ENCODE data around the gene KRTAP20-1.

Gene KRTAP20-1

GRCh38 chr21:30616125-30616524 is at the start of gene KRTAP20-1:
Gene KRTAP20-1 (plus strand): TSS chr21:30616425. CDS start chr21:30616455, 30 bp downstream.
- DNase-seq, result no peak

- DNase-seq, result no peak
These were observed 48.6 kb upstream of the KRTAP20-1 start for GRCh38 chr21:30567617-30568016.

- DNase-seq, result no peak
These were observed 38.5 kb upstream of the KRTAP20-1 start for GRCh38 chr21:30577766-30578165.

GRCh38 chr21:30579346-30579745 is 36.9 kb upstream of the KRTAP20-1 start:
- no peak for DNase-seq

- DNase-seq, result no peak
These were observed 36.1 kb upstream of the KRTAP20-1 start for GRCh38 chr21:30580132-30580531.

GRCh38 chr21:30582870-30583269 is 33.4 kb upstream of the KRTAP20-1 start:
- no peak for DNase-seq

- DNase-seq, result no peak
These were observed 25.9 kb upstream of the KRTAP20-1 start, which contains the start of gene KRTAP22-2 for GRCh38 chr21:30590297-30590696. Gene KRTAP22-2 (minus strand): TSS chr21:30590397.

GRCh38 chr21:30592140-30592539 is 24.1 kb upstream of the KRTAP20-1 start, which contains the start of gene KRTAP6-3:
Gene KRTAP6-3 (plus strand): TSS chr21:30592440. CDS start chr21:30592446, 6 bp downstream.
- DNase-seq, result no peak

- no peak for DNase-seq
These were observed 17.4 kb upstream of the KRTAP20-1 start, which contains the start of gene KRTAP6-2 for GRCh38 chr21:30598802-30599201. Gene KRTAP6-2 (minus strand): TSS chr21:30598902. CDS start chr21:30598874, 28 bp downstream.

- DNase-seq, result no peak
These were observed 15.4 kb upstream of the KRTAP20-1 start, which contains the start of gene KRTAP22-1 for GRCh38 chr21:30600787-30601186. Gene KRTAP22-1 (plus strand): TSS chr21:30601087.

GRCh38 chr21:30605968-30606367 is 10.3 kb upstream of the KRTAP20-1 start:
- DNase-seq, result no peak

- no peak for DNase-seq
These were observed 4.1 kb upstream of the KRTAP20-1 start for GRCh38 chr21:30612132-30612531.

GRCh38 chr21:30613836-30614235 is 2.4 kb upstream of the KRTAP20-1 start, which contains the start of gene KRTAP6-1:
Gene KRTAP6-1 (minus strand): TSS chr21:30613930. CDS start chr21:30613904, 26 bp downstream.
- DNase-seq, result no peak

- DNase-seq, result no peak
These were observed 1.0 kb upstream of the KRTAP20-1 start for GRCh38 chr21:30615199-30615598.

- no peak for DNase-seq
These were observed 3.9 kb downstream of the KRTAP20-1 start for GRCh38 chr21:30620080-30620479.

GRCh38 chr21:30620522-30620921 is 4.3 kb downstream of the KRTAP20-1 start, which contains the start of gene KRTAP20-4:
Gene KRTAP20-4 (plus strand): TSS chr21:30620627.
- DNase-seq, result no peak

- DNase-seq, result no peak
These were observed 7.1 kb downstream of the KRTAP20-1 start for GRCh38 chr21:30623362-30623761.

GRCh38 chr21:30625449-30626165 is 9.4 kb downstream of the KRTAP20-1 start:
- no peak for DNase-seq

- no peak for DNase-seq
These were observed 11.9 kb downstream of the KRTAP20-1 start for GRCh38 chr21:30628109-30628508.

- DNase-seq, result no peak
These were observed 13.0 kb downstream of the KRTAP20-1 start for GRCh38 chr21:30629200-30629599.

GRCh38 chr21:30634906-30635305 is 18.7 kb downstream of the KRTAP20-1 start, which contains the start of gene KRTAP20-2:
Gene KRTAP20-2 (plus strand): TSS chr21:30635206. CDS start chr21:30635264, 58 bp downstream.
- DNase-seq, result no peak

- no peak for DNase-seq
These were observed 22.5 kb downstream of the KRTAP20-1 start for GRCh38 chr21:30638686-30639085.

- no peak for DNase-seq
These were observed 26.3 kb downstream of the KRTAP20-1 start, which contains the start of gene KRTAP20-3 for GRCh38 chr21:30642564-30642963. Gene KRTAP20-3 (plus strand): TSS chr21:30642864.

- DNase-seq, result no peak
These were observed 30.7 kb downstream of the KRTAP20-1 start for GRCh38 chr21:30646904-30647414.

All from CD4-positive, alpha-beta T cell treated with Interleukin-21 for 1 hour (primary cell).